IMR-90 (cell line): ENCODE data around the gene HTT. TPM values are rescaled to one million over a fixed set of nuclear protein-coding genes. Genes with fewer than 3 reads are reported as not detected.

Experiments
- ATAC-seq: fragments of 200-7000 bp; cut with Tn5 transposase; 2 replicates; pipeline ENCODE4 v1.9.1; 2020; ENCODE audit warnings: low read depth, mild to moderate bottlenecking, moderate library complexity
- BruUV-seq: library from RNA; stranded (reverse); fragments of 400-500 nt; replicated peaks from 2 replicates; lab custom pipeline; 2021; lab: Mats Ljungman, UMichigan
- CTCF ChIA-PET: fragments of 300-600 bp; formaldehyde crosslinking; extraction: SDS; loops from one replicate; lab custom pipeline; 2021; ENCODE audit warnings: antibody characterized with exemption; lab: Yijun Ruan, JAX
- POLR2A ChIA-PET: fragments of 300-600 bp; sonication (Branson Sonifier 250); formaldehyde crosslinking; loops from one replicate; lab custom pipeline; 2022; ENCODE audit warnings: antibody characterized with exemption; ENCODE audit not compliant: unreplicated experiment; lab: Charles Lee
- DNase-seq: peaks from one replicate; pipeline ENCODE4 v3.0.0; 2013
- H2AFZ ChIP-seq: replicated peaks from 2 replicates; pipeline ENCODE3; 2013; ENCODE audit warnings: low read length, mild to moderate bottlenecking; ENCODE audit not compliant: poor library complexity
- H2AK5ac ChIP-seq: 2 replicates; pipeline ENCODE4 v1.6.1; 2013; ENCODE audit warnings: low read depth, low read length, inconsistent platforms
- H2AK9ac ChIP-seq: replicated peaks from 2 replicates; pipeline ENCODE3; 2013; ENCODE audit warnings: mild to moderate bottlenecking, low read depth, low read length, moderate library complexity; ENCODE audit not compliant: poor library complexity
- H2BK120ac ChIP-seq: 2 replicates; pipeline ENCODE4 v1.6.1; 2013; ENCODE audit warnings: low read depth, low read length, inconsistent platforms
- H2BK15ac ChIP-seq: 3 replicates; pipeline ENCODE4 v1.6.1; 2013; ENCODE audit warnings: low read depth, low read length, inconsistent platforms
- H2BK20ac ChIP-seq: 2 replicates; pipeline ENCODE4 v1.6.1; 2013; ENCODE audit warnings: low read depth, mild to moderate bottlenecking, inconsistent platforms, low read length, moderate library complexity
- H2BK5ac ChIP-seq: 2 replicates; pipeline ENCODE4 v1.6.1; 2013; ENCODE audit warnings: mild to moderate bottlenecking, low read depth, low read length, inconsistent platforms; ENCODE audit not compliant: poor library complexity, severe bottlenecking
- H3K14ac ChIP-seq: replicated peaks from 2 replicates; pipeline ENCODE4 v1.6.1; 2013; ENCODE audit warnings: low read depth, low read length, inconsistent platforms
- H3K18ac ChIP-seq: 2 replicates; pipeline ENCODE4 v1.6.1; 2013; ENCODE audit warnings: low read depth, low read length, control low read depth
- H3K23ac ChIP-seq: 2 replicates; pipeline ENCODE4 v1.6.1; 2013; ENCODE audit warnings: low read depth, low read length, inconsistent platforms
- H3K27ac ChIP-seq: 2 replicates; pipeline ENCODE4 v1.5.1; 2013; ENCODE audit warnings: mild to moderate bottlenecking, control low read depth, low read length; ENCODE audit not compliant: insufficient read depth
- H3K27me3 ChIP-seq: 2 replicates; pipeline ENCODE4 v1.6.1; 2013; ENCODE audit warnings: low read length; ENCODE audit not compliant: control insufficient read depth, insufficient read depth
- H3K36me3 ChIP-seq: 2 replicates; pipeline ENCODE4 v1.6.1; 2013; ENCODE audit warnings: low read length, mixed read lengths; ENCODE audit not compliant: control insufficient read depth, insufficient read depth
- H3K4ac ChIP-seq: 2 replicates; pipeline ENCODE4 v1.6.1; 2013; ENCODE audit warnings: low read depth, low read length, inconsistent platforms
- H3K4me1 ChIP-seq: 2 replicates; pipeline ENCODE4 v1.6.1; 2013; ENCODE audit warnings: low read length, mixed read lengths; ENCODE audit not compliant: control insufficient read depth, insufficient read depth
- H3K4me2 ChIP-seq: 2 replicates; pipeline ENCODE4 v1.6.1; 2013; ENCODE audit warnings: low read depth, mild to moderate bottlenecking, control low read depth, low read length, moderate library complexity
- H3K4me3 ChIP-seq: 2 replicates; pipeline ENCODE4 v1.5.1; 2013; ENCODE audit warnings: low read depth, mild to moderate bottlenecking, control low read depth, low read length, moderate library complexity; ENCODE audit not compliant: insufficient read depth
- H3K56ac ChIP-seq: 2 replicates; pipeline ENCODE4 v1.6.1; 2013; ENCODE audit warnings: low read length, inconsistent platforms; ENCODE audit not compliant: insufficient read depth; ENCODE audit errors: extremely low read depth
- H3K79me1 ChIP-seq, 2 experiments: 2 replicates each; pipeline ENCODE4 v1.6.1; 2013; ENCODE audit warnings: low read length in 2 of 2, inconsistent platforms in 1 of 2, low read depth in 1 of 2
- H3K9ac ChIP-seq: 2 replicates; pipeline ENCODE4 v1.6.1; 2013; ENCODE audit warnings: low read depth, low read length, control low read depth
- H3K9me1 ChIP-seq: 2 replicates; pipeline ENCODE4 v1.6.1; 2013; ENCODE audit warnings: low read length, inconsistent platforms; ENCODE audit not compliant: insufficient read depth
- H3K9me3 ChIP-seq: 2 replicates; pipeline ENCODE4 v1.6.1; 2013; ENCODE audit warnings: low read length; ENCODE audit not compliant: control insufficient read depth, insufficient read depth
- H4K20me1 ChIP-seq: 2 replicates; pipeline ENCODE4 v1.6.1; 2013; ENCODE audit warnings: low read length, inconsistent platforms; ENCODE audit not compliant: insufficient read depth
- H4K5ac ChIP-seq: 2 replicates; pipeline ENCODE4 v1.6.1; 2013; ENCODE audit warnings: mild to moderate bottlenecking, low read depth, low read length, control low read depth
- H4K8ac ChIP-seq, 2 experiments: 2 replicates each; pipeline ENCODE4 v1.6.1; 2013; ENCODE audit warnings: low read depth in 2 of 2, low read length in 2 of 2, control low read depth in 1 of 2, inconsistent platforms in 1 of 2
- H4K91ac ChIP-seq: 2 replicates; pipeline ENCODE4 v1.6.1; 2013; ENCODE audit warnings: low read depth, low read length, inconsistent platforms; ENCODE audit not compliant: insufficient read depth
- BHLHE40 ChIP-seq: fragments of 150-350 bp; IDR thresholded peaks from 2 replicates; pipeline ENCODE4 v1.6.1; 2016; ENCODE audit warnings: mild to moderate bottlenecking, low read depth, low read length
- CEBPB ChIP-seq: IDR thresholded peaks from 2 replicates; pipeline ENCODE4 v1.6.1; 2012; ENCODE audit warnings: low read depth, low read length, improper control_type of control experiment
- CHD1 ChIP-seq: IDR thresholded peaks from 2 replicates; pipeline ENCODE4 v1.6.1; 2012; ENCODE audit warnings: low read depth, low read length, improper control_type of control experiment
- CTCF ChIP-seq: conservative IDR thresholded peaks from 2 replicates; pipeline ENCODE4 v1.5.1; 2012; ENCODE audit warnings: mild to moderate bottlenecking, low read depth, low read length, improper control_type of control experiment
- FOS ChIP-seq: fragments of 150-350 bp; IDR thresholded peaks from 2 replicates; pipeline ENCODE4 v1.6.1; 2016; ENCODE audit warnings: low read depth, low read length
- MAFK ChIP-seq: IDR thresholded peaks from 2 replicates; pipeline ENCODE4 v1.6.1; 2012; ENCODE audit warnings: low read depth, low read length, improper control_type of control experiment
- MAZ ChIP-seq: IDR thresholded peaks from 2 replicates; pipeline ENCODE4 v1.6.1; 2012; ENCODE audit warnings: low read depth, mild to moderate bottlenecking, low read length, improper control_type of control experiment, moderate library complexity, borderline replicate concordance
- MXI1 ChIP-seq: IDR thresholded peaks from 2 replicates; pipeline ENCODE4 v1.6.1; 2012; ENCODE audit warnings: low read depth, mild to moderate bottlenecking, low read length, moderate library complexity, borderline replicate concordance
- NFE2L2 ChIP-seq: fragments of 150-350 bp; IDR thresholded peaks from 2 replicates; pipeline ENCODE4 v1.6.1; 2016; ENCODE audit warnings: low read depth, mild to moderate bottlenecking, low read length
- RAD21 ChIP-seq: IDR thresholded peaks from 2 replicates; pipeline ENCODE4 v1.6.1; 2012; ENCODE audit warnings: low read length, improper control_type of control experiment
- RCOR1 ChIP-seq: IDR thresholded peaks from 2 replicates; pipeline ENCODE4 v1.6.1; 2012; ENCODE audit warnings: mild to moderate bottlenecking, low read length, improper control_type of control experiment; ENCODE audit not compliant: insufficient replicate concordance
- RFX5 ChIP-seq: IDR thresholded peaks from 2 replicates; pipeline ENCODE4 v1.8.0; 2012; ENCODE audit warnings: low read depth, mild to moderate bottlenecking, low read length, moderate library complexity
- SMC3 ChIP-seq: fragments of 150-350 bp; IDR thresholded peaks from 2 replicates; pipeline ENCODE4 v1.6.1; 2016; ENCODE audit warnings: low read depth, mild to moderate bottlenecking, antibody characterized with exemption, low read length, moderate library complexity
- USF2 ChIP-seq: fragments of 150-350 bp; IDR thresholded peaks from 2 replicates; pipeline ENCODE4 v1.6.1; 2017; ENCODE audit warnings: mild to moderate bottlenecking, antibody characterized with exemption, low read length, low read depth
- WGBS, 2 experiments: methylation state at CpG; one replicate each; pipeline versions ENCODE4 v1.1.5 to v1.1.7; 2013; ENCODE audit warnings: missing lambda C conversion rate in 2 of 2; ENCODE audit not compliant: insufficient read length in 1 of 2; ENCODE audit errors: extremely low coverage in 2 of 2; 5-methylcytosine and 5-hydroxymethylcytosine counted together
- dilution Hi-C: fragments of 300-500 bp; cut with HindIII; formaldehyde crosslinking; loops from one replicate; pipeline ENCODE4 v1.14.3; 2018; ENCODE audit warnings: low sequenced_read_pairs; ENCODE audit not compliant: unreplicated experiment
- in situ Hi-C: fragments of 300-500 bp; cut with MboI; formaldehyde crosslinking; loops from 3 replicates; pipeline ENCODE4 v1.14.3; 2019; ENCODE audit warnings: low sequenced_read_pairs, inconsistent platforms, mixed read lengths
- intact Hi-C: fragments of 100-400 bp; cut with micrococcal nuclease; formaldehyde crosslinking; loops from 2 replicates; pipeline ENCODE4 v1.10.0; 2022
- polyA plus RNA-seq, 3 experiments: library from polyadenylated mRNA; depleted of rRNA; stranded (reverse); fragments of >200 nt; gene quantifications; 2 replicates each; pipeline ENCODE4 v1.2.3, GENCODE V29; 2012; ENCODE audit warnings: low replicate concordance in 1 of 3
- total RNA-seq: library from RNA; depleted of rRNA; stranded (reverse); fragments of >200 nt; gene quantifications from 2 replicates; pipeline ENCODE4 v1.2.3, GENCODE V29; 2012

Gene HTT
- total and polyA plus RNA-seq, 2 of the 4 experiments (the other 2 are of a cell fraction), result 11.6 to 14.3 TPM

DNA sequence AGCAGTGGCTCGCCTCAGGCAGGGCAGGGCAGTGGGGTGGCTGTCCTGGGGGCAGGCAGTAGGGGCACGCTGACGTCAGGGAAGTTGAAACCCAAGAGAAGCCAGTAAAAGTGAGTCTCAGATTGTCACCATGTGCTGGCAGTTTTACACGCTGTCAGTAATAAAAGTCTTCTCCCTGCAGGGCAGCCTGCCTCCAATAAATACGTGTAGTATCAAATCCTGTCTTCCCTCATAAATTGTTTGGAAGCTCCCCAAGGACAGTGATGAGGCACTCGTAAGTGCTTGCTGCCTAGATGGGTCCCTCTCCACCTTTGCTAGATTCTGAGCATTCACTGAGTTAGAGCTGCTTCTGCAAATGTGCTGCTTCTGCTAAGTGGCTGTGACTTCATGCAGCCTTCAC, 113.6 kb downstream of the HTT start:
- DNase-seq, result no peak
- Histone ChIP-seq H3K9ac (no peak overlapping the region), H2BK5ac (no peak overlapping the region), H4K8ac (no peak overlapping the region), H3K36me3 (peaks cover 35% of the 10 kb centered on the region), H4K20me1 (no peaks in the 10 kb centered on the region; the same call in 1 of the 2 replicates), H3K9me1 (peaks cover 5% of the 10 kb centered on the region; the same call in 1 of the 2 replicates), H2BK20ac (no peak overlapping the region), H3K56ac (no peak overlapping the region), H3K27me3 (no peaks in the 10 kb centered on the region), H3K4me3 (no peak overlapping the region), H3K14ac (no peak overlapping the region), H3K18ac (no peak overlapping the region), H2BK120ac (no peak overlapping the region), H2AFZ (no peak overlapping the region), H2AK9ac (no peak overlapping the region), H3K27ac (no peak overlapping the region), H3K79me1 (no peaks in the 10 kb centered on the region), H3K23ac (no peak overlapping the region), H3K4me1 (peaks cover 6% of the 10 kb centered on the region), H4K5ac (no peak overlapping the region), H2AK5ac (no peak overlapping the region), H3K9me3 (no peaks in the 10 kb centered on the region), H3K4me2 (no peak overlapping the region), H4K91ac (no peak overlapping the region), H3K4ac (no peak overlapping the region), H2BK15ac (no peak overlapping the region)
- TF ChIP-seq BHLHE40 (no peak), CHD1 (no peak), RFX5 (no peak), CEBPB (no peak), NFE2L2 (no peak), MAZ (no peak), FOS (no peak), RAD21 (no peak), MXI1 (no peak), MAFK (no peak), CTCF (no peak), SMC3 (no peak), USF2 (no peak), RCOR1 (no peak)
- POLR2A ChIA-PET, result no interaction called here
- ATAC-seq, result no peak
- no CpG with 5 or more reads among the region's 6 CpGs for WGBS, 2 experiments
- BruUV-seq, result no TSS peak
- dilution Hi-C loops, result no loop called here
- intact Hi-C loops, result no loop called here
- CTCF ChIA-PET, result interaction anchor here (1.1 kb wide), 1 partner anchor 9 kb away, joined by 4 read pairs; no protein-coding TSS in a partner anchor
- in situ Hi-C loops, result no loop called here
